ENCODE results near the gene NOD2. TPM values are rescaled to one million over a fixed set of nuclear protein-coding genes. Genes with fewer than 3 reads are reported as not detected.

NOD2 gene
- total RNA-seq, 1 donor from 2014 or later: not detected

- Mint-ChIP-seq H3K27ac (ENCODE audit: unreplicated experiment) (no peak overlapping the region), H3K27me3 (ENCODE audit: low read depth, unreplicated experiment) (peaks cover 44% of the 10 kb centered on the region), H3K4me1 (ENCODE audit: low read depth, unreplicated experiment) (peaks cover 6% of the 10 kb centered on the region), H3K36me3 (ENCODE audit: low read depth, unreplicated experiment) (no peaks in the 10 kb centered on the region), H3K4me3 (ENCODE audit: unreplicated experiment) (peak overlapping the region; percentile 40), H3K9me3 (ENCODE audit: unreplicated experiment) (peaks cover 4% of the 10 kb centered on the region)
- DNase-seq (ENCODE audit: low read depth) (no peak), FAIRE-seq (no peak)
- H4K20me1 ChIP-seq (ENCODE audit: insufficient read depth, low read length): no peaks in the 10 kb centered on the region
- no peak overlapping the region for H3K9ac ChIP-seq (ENCODE audit: low read length)
- no peaks in the 10 kb centered on the region for H3K36me3 ChIP-seq (ENCODE audit: insufficient read depth, low read length)
- no peak overlapping the region for H3K27ac ChIP-seq (ENCODE audit: low read depth, low read length)
- H3K4me1 ChIP-seq (ENCODE audit: insufficient read depth, low read length): no peaks in the 10 kb centered on the region
- peaks cover 5% of the 10 kb centered on the region for H3K27me3 ChIP-seq (ENCODE audit: insufficient read depth, low read length)
- H3K4me2 ChIP-seq (ENCODE audit: low read length): no peak overlapping the region
- no peak overlapping the region for H3K4me3 ChIP-seq (ENCODE audit: insufficient read depth, low read depth, low read length)
- no peak for TF ChIP-seq EZH2 (IDR thresholded peaks at IDR 0.05; ENCODE audit: insufficient read depth, low read length)
- TF ChIP-seq, protein P1, sequence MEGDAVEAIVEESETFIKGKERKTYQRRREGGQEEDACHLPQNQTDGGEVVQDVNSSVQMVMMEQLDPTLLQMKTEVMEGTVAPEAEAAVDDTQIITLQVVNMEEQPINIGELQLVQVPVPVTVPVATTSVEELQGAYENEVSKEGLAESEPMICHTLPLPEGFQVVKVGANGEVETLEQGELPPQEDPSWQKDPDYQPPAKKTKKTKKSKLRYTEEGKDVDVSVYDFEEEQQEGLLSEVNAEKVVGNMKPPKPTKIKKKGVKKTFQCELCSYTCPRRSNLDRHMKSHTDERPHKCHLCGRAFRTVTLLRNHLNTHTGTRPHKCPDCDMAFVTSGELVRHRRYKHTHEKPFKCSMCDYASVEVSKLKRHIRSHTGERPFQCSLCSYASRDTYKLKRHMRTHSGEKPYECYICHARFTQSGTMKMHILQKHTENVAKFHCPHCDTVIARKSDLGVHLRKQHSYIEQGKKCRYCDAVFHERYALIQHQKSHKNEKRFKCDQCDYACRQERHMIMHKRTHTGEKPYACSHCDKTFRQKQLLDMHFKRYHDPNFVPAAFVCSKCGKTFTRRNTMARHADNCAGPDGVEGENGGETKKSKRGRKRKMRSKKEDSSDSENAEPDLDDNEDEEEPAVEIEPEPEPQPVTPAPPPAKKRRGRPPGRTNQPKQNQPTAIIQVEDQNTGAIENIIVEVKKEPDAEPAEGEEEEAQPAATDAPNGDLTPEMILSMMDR (IDR thresholded peaks at IDR 0.05; ENCODE audit: insufficient read depth, low read depth, low read length): no peak
- no peak overlapping the region for H2AFZ ChIP-seq (ENCODE audit: low read depth, low read length)
- H3K79me2 ChIP-seq (ENCODE audit: insufficient read depth, low read length): no peaks in the 10 kb centered on the region
- no peaks in the 10 kb centered on the region for H3K9me3 ChIP-seq (ENCODE audit: insufficient read depth, low read depth, low read length)
These were observed 1.9 kb downstream of the NOD2 start for GRCh38 chr16:50695017-50696000.

- H3K4me3 ChIP-seq (ENCODE audit: insufficient read depth, low read depth, low read length): no peak overlapping the region
- H3K4me2 ChIP-seq (ENCODE audit: low read length): no peak overlapping the region
- H2AFZ ChIP-seq (ENCODE audit: low read depth, low read length): no peak overlapping the region
- no peak overlapping the region for H3K27ac Mint-ChIP-seq (ENCODE audit: unreplicated experiment)
- TF ChIP-seq, protein P1 (IDR thresholded peaks at IDR 0.05; ENCODE audit: insufficient read depth, low read depth, low read length): no peak
- TF ChIP-seq EZH2 (IDR thresholded peaks at IDR 0.05; ENCODE audit: insufficient read depth, low read length): no peak
- no peaks in the 10 kb centered on the region for H4K20me1 ChIP-seq (ENCODE audit: insufficient read depth, low read length)
- H3K9me3 ChIP-seq (ENCODE audit: insufficient read depth, low read depth, low read length): no peaks in the 10 kb centered on the region
- H3K27me3 ChIP-seq (ENCODE audit: insufficient read depth, low read length): peaks cover 5% of the 10 kb centered on the region
- no peaks in the 10 kb centered on the region for H3K36me3 ChIP-seq (ENCODE audit: insufficient read depth, low read length)
- peaks cover 4% of the 10 kb centered on the region for H3K9me3 Mint-ChIP-seq (ENCODE audit: unreplicated experiment)
- H3K4me1 Mint-ChIP-seq (ENCODE audit: low read depth, unreplicated experiment): peaks cover 6% of the 10 kb centered on the region
- H3K4me1 ChIP-seq (ENCODE audit: insufficient read depth, low read length): no peaks in the 10 kb centered on the region
- H3K4me3 Mint-ChIP-seq (ENCODE audit: unreplicated experiment): no peak overlapping the region
- H3K36me3 Mint-ChIP-seq (ENCODE audit: low read depth, unreplicated experiment): no peaks in the 10 kb centered on the region
- no peak for DNase-seq (ENCODE audit: low read depth)
- H3K9ac ChIP-seq (ENCODE audit: low read length): no peak overlapping the region
- FAIRE-seq: no peak
- H3K79me2 ChIP-seq (ENCODE audit: insufficient read depth, low read length): no peaks in the 10 kb centered on the region
- peaks cover 37% of the 10 kb centered on the region for H3K27me3 Mint-ChIP-seq (ENCODE audit: low read depth, unreplicated experiment)
- no peak overlapping the region for H3K27ac ChIP-seq (ENCODE audit: low read depth, low read length)
These were observed 2.7 kb downstream of the NOD2 start for GRCh38 chr16:50696126-50696525.

Data from astrocyte (in vitro differentiated cells and primary cell).